Ishikawa (cell line): Measurements from ENCODE around the gene ADGRG3.

Source experiments
- CEBPB ChIP-seq: IDR thresholded peaks from 2 replicates; pipeline ENCODE4 v1.6.1; 2012
- CREB1 ChIP-seq: IDR thresholded peaks from 2 replicates; pipeline ENCODE4 v1.6.1; 2012; ENCODE audit warnings: low read depth
- EGR1 ChIP-seq: IDR thresholded peaks from 2 replicates; pipeline ENCODE4 v1.6.1; 2012
- EP300 ChIP-seq: IDR thresholded peaks from 2 replicates; pipeline ENCODE4 v1.6.1; 2012; ENCODE audit warnings: borderline replicate concordance
- NFIC ChIP-seq: IDR thresholded peaks from 2 replicates; pipeline ENCODE4 v1.6.1; 2012
- REST ChIP-seq: IDR thresholded peaks from 2 replicates; pipeline ENCODE4 v1.6.1; 2012; ENCODE audit warnings: low read depth, mild to moderate bottlenecking
- TAF1 ChIP-seq: IDR thresholded peaks from 2 replicates; pipeline ENCODE4 v1.6.1; 2012; ENCODE audit warnings: low read depth, mild to moderate bottlenecking
- TCF12 ChIP-seq: IDR thresholded peaks from 2 replicates; pipeline ENCODE4 v1.6.1; 2012; ENCODE audit warnings: low read depth

GRCh38 chr16:57665541-57665940, 2.6 kb upstream of the ADGRG3 start:
- TF ChIP-seq REST = no peak
- no peak for TF ChIP-seq EGR1
- no peak for TF ChIP-seq TAF1
- TF ChIP-seq NFIC = no peak
- TF ChIP-seq EP300 = no peak
- TF ChIP-seq CEBPB = no peak
- TF ChIP-seq TCF12 = no peak
- TF ChIP-seq CREB1 = no peak
